DND-41 (cell line): ENCODE data around the gene FAM83E.
A peak's percentile ranks its signal among the peaks of the same experiment; 100 is the strongest.
"Not testable (repeated sequence)": the region's sequence is repeated elsewhere in the genome, so short reads cannot be mapped to it uniquely, and the experiment has no call there.

Experiments used
- ATAC-seq: fragments of 200-7000 bp; cut with Tn5 transposase; 3 replicates; pipeline ENCODE4 v1.9.1; 2021; ENCODE audit warnings: low read depth; ENCODE audit not compliant: insufficient read depth
- DNase-seq: peaks from one replicate; pipeline ENCODE4 v3.0.0-alpha.2; 2020
- H2AFZ ChIP-seq: 2 replicates; pipeline ENCODE4 v1.6.0; 2012; ENCODE audit warnings: low read depth, low read length
- H3K27ac ChIP-seq: 2 replicates; pipeline ENCODE4 v1.5.1; 2012; ENCODE audit warnings: low read length, inconsistent platforms
- H3K27me3 ChIP-seq: fragments of 200-600 bp; sonication (generic); 2 replicates; pipeline ENCODE4 v1.6.0; 2012; ENCODE audit warnings: low read length, mild to moderate bottlenecking, inconsistent platforms; ENCODE audit not compliant: insufficient read depth, poor library complexity
- H3K36me3 ChIP-seq: 2 replicates; pipeline ENCODE4 v1.5.1; 2012; ENCODE audit warnings: low read length, inconsistent platforms; ENCODE audit not compliant: insufficient read depth
- H3K4me1 ChIP-seq: 2 replicates; pipeline ENCODE4 v1.5.1; 2012; ENCODE audit warnings: mild to moderate bottlenecking, low read length; ENCODE audit not compliant: insufficient read depth
- H3K4me2 ChIP-seq: 2 replicates; pipeline ENCODE4 v1.6.0; 2012; ENCODE audit warnings: mild to moderate bottlenecking, moderate library complexity, low read length, inconsistent platforms; ENCODE audit not compliant: insufficient read depth
- H3K4me3 ChIP-seq, 2 experiments: fragments of 200-600 bp in 1 of 2; shearing (Covaris generic) in 1 of 2; 2 replicates each; pipeline ENCODE4 v1.5.1; 2012 to 2016; ENCODE audit warnings: inconsistent platforms in 2 of 2, low read length in 2 of 2, mild to moderate bottlenecking in 2 of 2, low read depth in 1 of 2, moderate library complexity in 1 of 2
- H3K79me2 ChIP-seq: 2 replicates; pipeline ENCODE4 v1.6.0; 2012; ENCODE audit warnings: low read length, inconsistent platforms; ENCODE audit not compliant: insufficient read depth
- H3K9ac ChIP-seq: 2 replicates; pipeline ENCODE4 v1.6.0; 2012; ENCODE audit warnings: low read depth, mild to moderate bottlenecking, inconsistent platforms, low read length, moderate library complexity
- H3K9me3 ChIP-seq: 2 replicates; pipeline ENCODE4 v1.5.1; 2012; ENCODE audit warnings: low read length, moderate library complexity, mild to moderate bottlenecking, inconsistent platforms; ENCODE audit not compliant: insufficient read depth, severe bottlenecking
- H4K20me1 ChIP-seq: 2 replicates; pipeline ENCODE4 v1.6.0; 2012; ENCODE audit warnings: low read length; ENCODE audit not compliant: insufficient read depth
- EZH2 ChIP-seq: IDR thresholded peaks from 3 replicates; pipeline ENCODE4 v1.6.1; 2012; ENCODE audit warnings: borderline replicate concordance, low read depth, mild to moderate bottlenecking, moderate library complexity, low read length, inconsistent platforms; ENCODE audit not compliant: severe bottlenecking
- TF ChIP-seq, protein P1 (sequence below): IDR thresholded peaks from 2 replicates; pipeline ENCODE4 v1.5.1; 2012; ENCODE audit warnings: borderline replicate concordance, low read length, moderate library complexity, mild to moderate bottlenecking; ENCODE audit not compliant: poor library complexity, severe bottlenecking; ENCODE audit errors: extremely low read depth

Gene FAM83E

GRCh38 chr19:48661711-48662090 lies 46.8 kb upstream of the FAM83E start:
- no peaks in the 10 kb centered on the region for H3K27me3 ChIP-seq
- H3K4me2 ChIP-seq = peak overlapping the region; percentile 61
- DNase-seq = no peak
- peak overlapping the region; percentile 78 for H3K27ac ChIP-seq
- H3K4me3 ChIP-seq = peak overlapping the region in 1 of 2 experiments; percentile 39; a peak in 1 of 4 replicates
- no peak for TF ChIP-seq EZH2
- no peaks in the 10 kb centered on the region for H3K9me3 ChIP-seq
- no peaks in the 10 kb centered on the region for H3K36me3 ChIP-seq
- peak overlapping the region; percentile 84 for H2AFZ ChIP-seq
- no peaks in the 10 kb centered on the region for H4K20me1 ChIP-seq
- H3K79me2 ChIP-seq = no peaks in the 10 kb centered on the region
- H3K9ac ChIP-seq = peak overlapping the region; percentile 39
- ATAC-seq = no peak
- H3K4me1 ChIP-seq = peaks cover 20% of the 10 kb centered on the region

DNA sequence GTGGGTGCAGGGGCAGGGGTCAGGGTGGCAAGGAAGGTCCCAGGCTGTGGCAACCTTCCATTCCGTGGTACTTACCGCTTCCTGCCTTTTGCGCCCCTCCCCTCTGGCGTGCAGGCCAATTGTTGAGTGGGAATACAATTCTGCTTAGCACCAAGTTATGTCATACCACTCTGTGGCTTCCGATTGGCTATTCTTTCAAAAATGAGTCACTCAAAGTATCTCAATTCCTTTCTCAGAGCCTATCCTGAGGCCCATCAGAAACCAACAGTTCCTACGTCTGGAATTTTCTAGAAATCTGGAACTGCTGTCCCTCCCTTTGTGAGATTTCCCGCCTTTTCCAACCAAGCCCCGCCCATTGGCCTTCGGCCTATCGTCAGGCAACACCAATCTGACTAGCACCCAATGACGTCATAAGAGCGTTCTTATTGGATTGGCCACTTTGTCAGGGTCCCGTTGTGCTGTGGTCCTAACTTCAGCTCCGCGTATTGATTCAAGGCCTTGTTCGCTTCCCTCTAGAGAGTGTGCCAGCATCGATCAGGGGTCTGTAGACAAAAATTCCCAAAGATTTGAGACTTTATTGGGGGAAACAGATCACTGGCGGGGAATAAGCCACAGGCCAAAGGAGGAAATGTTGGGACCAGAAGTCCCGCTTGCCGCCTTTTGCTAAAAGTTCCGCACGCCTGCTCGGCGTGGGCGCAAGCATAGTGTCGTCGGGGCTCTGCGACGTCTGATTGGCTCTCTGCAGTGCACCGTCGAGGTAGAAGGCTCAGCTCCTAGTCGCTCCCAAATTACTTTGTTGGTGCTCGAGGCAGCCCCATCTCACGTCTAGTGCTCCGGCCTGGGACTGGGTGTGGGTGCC lies 46.2 kb upstream of the FAM83E start:
- ATAC-seq = peak; percentile 95
- no peak for TF ChIP-seq EZH2
- peak overlapping the region in 1 of 2 experiments; percentile 39; a peak in 2 of 4 replicates for H3K4me3 ChIP-seq
- peak overlapping the region; percentile 39 for H3K9ac ChIP-seq
- peak overlapping the region; percentile 61 for H3K4me2 ChIP-seq
- H2AFZ ChIP-seq = peak overlapping the region; percentile 84
- H3K79me2 ChIP-seq = no peaks in the 10 kb centered on the region
- no peaks in the 10 kb centered on the region for H4K20me1 ChIP-seq
- H3K27me3 ChIP-seq = no peaks in the 10 kb centered on the region
- peak overlapping the region; percentile 78 for H3K27ac ChIP-seq
- peaks cover 20% of the 10 kb centered on the region for H3K4me1 ChIP-seq
- DNase-seq = peak; percentile 94
- no peaks in the 10 kb centered on the region for H3K36me3 ChIP-seq
- no peaks in the 10 kb centered on the region for H3K9me3 ChIP-seq

- Histone ChIP-seq H3K4me3 (no peak overlapping the region), H3K36me3 (no peaks in the 10 kb centered on the region), H3K27ac (no peak overlapping the region), H3K27me3 (no peaks in the 10 kb centered on the region), H3K9ac (no peak overlapping the region), H3K4me2 (no peak overlapping the region), H3K4me1 (peaks cover 21% of the 10 kb centered on the region), H2AFZ (no peak overlapping the region), H4K20me1 (no peaks in the 10 kb centered on the region), H3K9me3 (no peaks in the 10 kb centered on the region), H3K79me2 (no peaks in the 10 kb centered on the region)
- no peak for ATAC-seq
- no peak for TF ChIP-seq EZH2
- TF ChIP-seq, protein P1, sequence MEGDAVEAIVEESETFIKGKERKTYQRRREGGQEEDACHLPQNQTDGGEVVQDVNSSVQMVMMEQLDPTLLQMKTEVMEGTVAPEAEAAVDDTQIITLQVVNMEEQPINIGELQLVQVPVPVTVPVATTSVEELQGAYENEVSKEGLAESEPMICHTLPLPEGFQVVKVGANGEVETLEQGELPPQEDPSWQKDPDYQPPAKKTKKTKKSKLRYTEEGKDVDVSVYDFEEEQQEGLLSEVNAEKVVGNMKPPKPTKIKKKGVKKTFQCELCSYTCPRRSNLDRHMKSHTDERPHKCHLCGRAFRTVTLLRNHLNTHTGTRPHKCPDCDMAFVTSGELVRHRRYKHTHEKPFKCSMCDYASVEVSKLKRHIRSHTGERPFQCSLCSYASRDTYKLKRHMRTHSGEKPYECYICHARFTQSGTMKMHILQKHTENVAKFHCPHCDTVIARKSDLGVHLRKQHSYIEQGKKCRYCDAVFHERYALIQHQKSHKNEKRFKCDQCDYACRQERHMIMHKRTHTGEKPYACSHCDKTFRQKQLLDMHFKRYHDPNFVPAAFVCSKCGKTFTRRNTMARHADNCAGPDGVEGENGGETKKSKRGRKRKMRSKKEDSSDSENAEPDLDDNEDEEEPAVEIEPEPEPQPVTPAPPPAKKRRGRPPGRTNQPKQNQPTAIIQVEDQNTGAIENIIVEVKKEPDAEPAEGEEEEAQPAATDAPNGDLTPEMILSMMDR = no peak
- DNase-seq = no peak
Observed at GRCh38 chr19:48659768-48660167, 44.9 kb upstream of the FAM83E start.

DNA sequence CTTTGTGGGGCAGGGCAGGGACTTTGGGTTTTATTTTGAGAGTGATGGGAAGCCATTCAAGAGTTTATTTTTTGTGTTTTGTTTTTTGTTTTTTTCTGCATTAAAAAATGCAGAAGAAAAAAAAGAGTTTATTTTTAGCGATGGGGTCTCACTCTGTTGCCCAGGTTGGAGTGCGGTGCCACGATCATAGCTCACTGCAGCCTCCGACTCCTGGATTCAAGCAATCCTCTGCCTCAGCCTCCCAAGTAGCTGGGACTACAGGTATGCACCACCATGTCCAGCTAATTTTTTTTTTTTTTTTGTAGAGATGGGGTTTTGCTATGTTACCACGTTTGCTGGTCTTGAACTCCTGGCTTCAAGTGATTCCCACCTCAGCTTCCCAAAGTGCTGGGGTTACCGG lies 43.6 kb upstream of the FAM83E start:
- Histone ChIP-seq H3K4me2 (no peak overlapping the region), H3K79me2 (no peaks in the 10 kb centered on the region), H3K9me3 (no peaks in the 10 kb centered on the region), H2AFZ (no peak overlapping the region), H3K4me1 (peaks cover 29% of the 10 kb centered on the region), H3K36me3 (no peaks in the 10 kb centered on the region), H4K20me1 (no peaks in the 10 kb centered on the region), H3K4me3 (no peak overlapping the region), H3K27ac (no peak overlapping the region), H3K9ac (no peak overlapping the region), H3K27me3 (no peaks in the 10 kb centered on the region)
- no peak for TF ChIP-seq EZH2
- TF ChIP-seq, protein P1 = no peak
- no peak for ATAC-seq
- no peak for DNase-seq

GRCh38 chr19:48657828-48658227 lies 43.0 kb upstream of the FAM83E start:
- H3K9me3 ChIP-seq, H3K27me3 ChIP-seq, H3K79me2 ChIP-seq, H3K4me3 ChIP-seq, DNase-seq, H3K36me3 ChIP-seq, H2AFZ ChIP-seq, H3K4me2 ChIP-seq, H3K9ac ChIP-seq, ATAC-seq, H3K27ac ChIP-seq, H4K20me1 ChIP-seq: not testable (repeated sequence)
- peaks cover 29% of the 10 kb centered on the region for H3K4me1 ChIP-seq
